Natural killer cell (primary cell): Measurements from ENCODE around the gene NSD1. TPM values are rescaled to one million over a fixed set of nuclear protein-coding genes. Genes with fewer than 3 reads are reported as not detected.
A peak's percentile ranks its signal among the peaks of the same experiment; 100 is the strongest.

Source experiments
- ATAC-seq, 3 donors: fragments of 150-1000 bp in 2 of 3; fragments of 200-7000 bp in 1 of 3; cut with Tn5 transposase; 1 replicate in 1 of 3; 2 replicates in 2 of 3; pipeline ENCODE4 v1.10.0; 2021; ENCODE audit warnings: mild to moderate bottlenecking in 2 of 3, moderate library complexity in 2 of 3
- DNase-seq, 2 donors: peaks; one replicate each; pipeline versions ENCODE4 v3.0.0 to v3.0.0-alpha.2; 2013 to 2021; ENCODE audit warnings: mixed read lengths in 1 of 2
- H3K27ac ChIP-seq: one replicate; pipeline ENCODE4 v1.5.1; 2013; ENCODE audit warnings: mild to moderate bottlenecking, low read length
- H3K27me3 ChIP-seq: one replicate; pipeline ENCODE4 v1.6.1; 2013; ENCODE audit warnings: low read length; ENCODE audit not compliant: control insufficient read depth, insufficient read depth
- H3K36me3 ChIP-seq: one replicate; pipeline ENCODE4 v1.6.1; 2013; ENCODE audit warnings: low read length; ENCODE audit not compliant: control insufficient read depth, insufficient read depth
- H3K4me1 ChIP-seq: one replicate; pipeline ENCODE4 v1.6.1; 2013; ENCODE audit warnings: low read length; ENCODE audit not compliant: control insufficient read depth, insufficient read depth
- H3K4me3 ChIP-seq: one replicate; pipeline ENCODE4 v1.5.1; 2013; ENCODE audit warnings: low read length
- H3K9me3 ChIP-seq: one replicate; pipeline ENCODE4 v1.6.1; 2013; ENCODE audit warnings: low read length; ENCODE audit not compliant: control insufficient read depth, insufficient read depth
- H3K27ac Mint-ChIP-seq, 2 donors: one replicate each; pipeline ENCODE4 v1.8.0; 2022; ENCODE audit warnings: mild to moderate bottlenecking in 2 of 2, mixed read lengths in 2 of 2, moderate library complexity in 1 of 2
- H3K27me3 Mint-ChIP-seq, 2 donors: one replicate each; pipeline ENCODE4 v1.8.0; 2022; ENCODE audit warnings: low read depth in 2 of 2, mixed read lengths in 2 of 2
- H3K36me3 Mint-ChIP-seq: one replicate; pipeline ENCODE4 v1.8.0; 2022; ENCODE audit warnings: mixed read lengths
- H3K4me1 Mint-ChIP-seq, 2 donors: one replicate each; pipeline ENCODE4 v1.8.0; 2022; ENCODE audit warnings: mixed read lengths in 2 of 2
- H3K4me3 Mint-ChIP-seq: one replicate; pipeline ENCODE4 v1.8.0; 2022; ENCODE audit warnings: mild to moderate bottlenecking, moderate library complexity, mixed read lengths
- H3K9me3 Mint-ChIP-seq, 2 donors: one replicate each; pipeline ENCODE4 v1.8.0; 2022; ENCODE audit warnings: mixed read lengths in 2 of 2
- CTCF ChIP-seq: fragments of 200-600 bp; IDR thresholded peaks from one replicate; pipeline ENCODE4 v1.8.0; 2022; ENCODE audit warnings: antibody characterized with exemption
- WGBS: methylation state at CpG from one replicate; pipeline ENCODE4 v1.1.7; 2013; ENCODE audit warnings: missing lambda C conversion rate; ENCODE audit not compliant: insufficient coverage; 5-methylcytosine and 5-hydroxymethylcytosine counted together
- intact Hi-C: fragments of 100-400 bp; cut with micrococcal nuclease; formaldehyde crosslinking; loops from one replicate; pipeline ENCODE4 v1.14.2; 2022
- total RNA-seq, 4 donors: library from RNA; stranded (reverse); fragments of 120-200 nt in 1 of 4; gene quantifications; one replicate each; pipeline versions ENCODE4 v1.2.3 to v1.2.4, GENCODE V29; 2013 to 2022

The NSD1 gene
- total RNA-seq, 3 donors from 2014 or later (not counting 1 experiment from before 2014, with no cell fraction given) = 117 to 147 (median 143) TPM

GRCh38 chr5:177131352-177132135 is 2.0 kb upstream of the NSD1 start:
- H3K4me3 ChIP-seq = no peak overlapping the region
- no peak for ATAC-seq

GRCh38 chr5:177132136-177133095 is 1.2 kb upstream of the NSD1 start:
- ATAC-seq = peak; percentile 35 to 54 (median 40)
- WGBS = 62% methylated on average over 100 of the region's 100 CpGs
- H3K4me1 ChIP-seq = peaks cover 29% of the 10 kb centered on the region

More at GRCh38 chr5:177131352-177132135, 2.0 kb upstream of the NSD1 start:
- Mint-ChIP-seq H3K27ac (peak overlapping the region; percentile 72 to 86), H3K36me3 (peaks cover 8% of the 10 kb centered on the region), H3K27me3 (no peaks in the 10 kb centered on the region), H3K4me3 (peak overlapping the region; percentile 79), H3K9me3 (no peaks in the 10 kb centered on the region), H3K4me1 (peaks cover 21 to 38% of the 10 kb centered on the region in 2 donors)
- Histone ChIP-seq H3K36me3 (peaks cover 15% of the 10 kb centered on the region), H3K4me1 (peaks cover 25% of the 10 kb centered on the region), H3K27me3 (no peaks in the 10 kb centered on the region), H3K9me3 (no peaks in the 10 kb centered on the region), H3K27ac (no peak overlapping the region)
- WGBS = 96% methylated on average over 31 of the region's 31 CpGs
- no peak for TF ChIP-seq CTCF
- peak in 1 of 2 donors; percentile 32 for DNase-seq
- intact Hi-C loops = no loop called here

GRCh38 chr5:177133853-177134696 is 502 bp downstream of the NSD1 start:
- H3K9me3 ChIP-seq = no peaks in the 10 kb centered on the region
- ATAC-seq = peak; percentile 25 to 38 (median 34)
- H3K4me1 Mint-ChIP-seq = peaks cover 34 to 36% of the 10 kb centered on the region in 2 donors
- H3K9me3 Mint-ChIP-seq = no peaks in the 10 kb centered on the region
- no peaks in the 10 kb centered on the region for H3K27me3 Mint-ChIP-seq
- under 1% methylated on average over 78 of the region's 83 CpGs for WGBS
- H3K27ac Mint-ChIP-seq = peak overlapping the region; percentile 69 to 90
- H3K4me1 ChIP-seq = peaks cover 33% of the 10 kb centered on the region
- intact Hi-C loops = no loop called here
- peak overlapping the region; percentile 89 for H3K4me3 Mint-ChIP-seq
- peaks cover 8% of the 10 kb centered on the region for H3K36me3 Mint-ChIP-seq
- H3K36me3 ChIP-seq = peaks cover 31% of the 10 kb centered on the region
- peak; percentile 58 to 65 for DNase-seq
- H3K27me3 ChIP-seq = no peaks in the 10 kb centered on the region
- H3K27ac ChIP-seq = peak overlapping the region; percentile 75
- TF ChIP-seq CTCF = no peak
- H3K4me3 ChIP-seq = peak overlapping the region; percentile 70

More at GRCh38 chr5:177132136-177133095, 1.2 kb upstream of the NSD1 start:
- Histone ChIP-seq H3K9me3 (no peaks in the 10 kb centered on the region), H3K4me3 (peak overlapping the region; percentile 53), H3K36me3 (peaks cover 24% of the 10 kb centered on the region), H3K27me3 (no peaks in the 10 kb centered on the region), H3K27ac (peak overlapping the region; percentile 94)
- Mint-ChIP-seq H3K9me3 (no peaks in the 10 kb centered on the region), H3K4me1 (peaks cover 30 to 43% of the 10 kb centered on the region in 2 donors), H3K36me3 (peaks cover 8% of the 10 kb centered on the region), H3K27ac (peak overlapping the region; percentile 77 to 90), H3K4me3 (peak overlapping the region; percentile 83), H3K27me3 (no peaks in the 10 kb centered on the region)
- intact Hi-C loops = no loop called here
- peak; percentile 25 to 75 for DNase-seq
- TF ChIP-seq CTCF = no peak
